Stimulated activated CD8-positive, alpha-beta memory T cell treated with anti-CD3 and anti-CD28 coated beads, Interleukin-4, amount 100 ng/mL, for 1 hour (primary cell): ENCODE measurements around the gene SLC44A2.

Experiments used
- DNase-seq, 2 donors: peaks; one replicate each; pipeline ENCODE4 v3.0.0-alpha.2; 2020; ENCODE audit warnings: low read depth in 2 of 2, low spot score in 1 of 2

SLC44A2 gene

GRCh38 chr19:10680545-10681135 is 55.3 kb downstream of the SLC44A2 start:
- no peak for DNase-seq

GRCh38 chr19:10681658-10682057 is 56.3 kb downstream of the SLC44A2 start:
- no peak for DNase-seq

GRCh38 chr19:10682397-10683063 is 57.2 kb downstream of the SLC44A2 start:
- no peak for DNase-seq

GRCh38 chr19:10683064-10683426 is 57.7 kb downstream of the SLC44A2 start:
- DNase-seq: no peak

GRCh38 chr19:10683582-10683981 is 58.2 kb downstream of the SLC44A2 start:
- DNase-seq: no peak

GRCh38 chr19:10685210-10685609 is 59.9 kb downstream of the SLC44A2 start:
- DNase-seq: no peak

GRCh38 chr19:10686193-10686592 is 60.8 kb downstream of the SLC44A2 start:
- DNase-seq: no peak

- no peak for DNase-seq
These were observed 61.5 kb downstream of the SLC44A2 start for GRCh38 chr19:10686661-10687517.

GRCh38 chr19:10687518-10688288 is 62.4 kb downstream of the SLC44A2 start:
- DNase-seq: no peak

- no peak for DNase-seq
These were observed 63.4 kb downstream of the SLC44A2 start for GRCh38 chr19:10688545-10689280.

- no peak for DNase-seq
These were observed 65.0 kb downstream of the SLC44A2 start for GRCh38 chr19:10690341-10690781.

- DNase-seq: no peak
These were observed 66.0 kb downstream of the SLC44A2 start for GRCh38 chr19:10691178-10691881.

GRCh38 chr19:10691883-10692282 is 66.5 kb downstream of the SLC44A2 start:
- DNase-seq: no peak

GRCh38 chr19:10692673-10693264 is 67.4 kb downstream of the SLC44A2 start:
- DNase-seq: no peak
